Heart left ventricle (tissue), 16 donors: ENCODE results near the gene TENM3. TPM values are rescaled to one million over a fixed set of nuclear protein-coding genes. Genes with fewer than 3 reads are reported as not detected.

Experiments
- ATAC-seq, 4 donors: fragments of 200-7000 bp; cut with Tn5 transposase; one replicate each; pipeline ENCODE4 v1.9.1; 2020 to 2022; ENCODE audit warnings: moderate library complexity in 4 of 4, mild to moderate bottlenecking in 3 of 4, moderate number of reproducible peaks in 1 of 4
- DNase-seq, 5 donors: peaks; one replicate each; pipeline ENCODE4 v3.0.0-alpha.2; 2020
- H3K27ac ChIP-seq, 12 donors: fragments of 200-600 bp; sonication (generic) in 4 of 12; one replicate each; pipeline versions ENCODE4 v1.5.0 to v1.8.0; 2016 to 2022; ENCODE audit warnings: mild to moderate bottlenecking in 2 of 12
- H3K27me3 ChIP-seq, 9 donors: fragments of 200-600 bp; sonication (generic) in 2 of 9; one replicate each; pipeline versions ENCODE4 v1.5.1 to v1.8.0; 2016 to 2022; ENCODE audit warnings: mild to moderate bottlenecking in 3 of 9
- H3K36me3 ChIP-seq, 9 donors: fragments of 200-600 bp; sonication (generic) in 2 of 9; one replicate each; pipeline versions ENCODE4 v1.5.0 to v1.8.0; 2018 to 2022; ENCODE audit warnings: mild to moderate bottlenecking in 2 of 9
- H3K4me1 ChIP-seq, 12 donors: fragments of 200-600 bp; sonication (generic) in 4 of 12; one replicate each; pipeline versions ENCODE4 v1.5.0 to v1.8.0; 2016 to 2022; ENCODE audit warnings: mild to moderate bottlenecking in 3 of 12
- H3K4me3 ChIP-seq, 12 donors: fragments of 200-600 bp; sonication (generic) in 4 of 12; one replicate each; pipeline versions ENCODE4 v1.5.0 to v1.8.0; 2017 to 2022; ENCODE audit warnings: mild to moderate bottlenecking in 9 of 12, moderate library complexity in 4 of 12
- H3K9me3 ChIP-seq, 12 donors: fragments of 200-600 bp; sonication (generic) in 4 of 12; one replicate each; pipeline versions ENCODE4 v1.5.0 to v1.8.0; 2016 to 2022; ENCODE audit warnings: mild to moderate bottlenecking in 1 of 12
- CTCF ChIP-seq, 12 donors: fragments of 200-600 bp; sonication (generic) in 4 of 12; IDR thresholded peaks; one replicate each; pipeline versions ENCODE4 v1.5.0 to v1.8.0; 2018 to 2022; ENCODE audit warnings: antibody characterized with exemption in 12 of 12, mild to moderate bottlenecking in 5 of 12
- POLR2A ChIP-seq, 2 donors: fragments of 450-650 bp; IDR thresholded peaks; one replicate each; pipeline ENCODE4 v1.6.1; 2017; ENCODE audit warnings: antibody characterized with exemption in 2 of 2, mild to moderate bottlenecking in 2 of 2, moderate library complexity in 2 of 2
- WGBS, 4 donors: extraction: QIAGEN DNeasy Blood & Tissue Kit in 2 of 4; methylation state at CpG; one replicate each; pipeline versions ENCODE4 v1.1.5 to v1.1.7; 2013 to 2018; 5-methylcytosine and 5-hydroxymethylcytosine counted together
- intact Hi-C, 10 donors: fragments of 100-400 bp; cut with DNase I; formaldehyde crosslinking; loops; one replicate each; pipeline versions ENCODE4 v1.11.1 to v1.14.2; 2022
- polyA plus RNA-seq, 2 donors: library from polyadenylated mRNA; stranded (reverse); fragments of 200-250 nt; gene quantifications; one replicate each; pipeline ENCODE4 v1.2.3, GENCODE V29; 2013
- total RNA-seq, 9 donors: library from RNA; depleted of rRNA in 2 of 9; stranded (reverse); fragments of >200 nt in 2 of 9; fragmentation: NEBNext Ultra II Directional in 3 of 9; extraction: Animal tissue kit (Norgen Biotek cat#: 25700) in 3 of 9; gene quantifications; one replicate each; pipeline versions ENCODE4 v1.1.0 to v1.2.4, GENCODE V29; 2016 to 2023
- donor health status: ischemic (EF 13 %, LVEDD 7.1; RV severe dilation, severe dysfunction).
- donor health status: healthy with polysubstance abuse.
- donor health status: DM: no; HTN: yes; CAD: no.
- donor health status: DM: no; HTN: no; CAD: no.
- donor health status: ischemic (EF 25% LVEDD 6.9; RV normal size, moderate dysfunction).
- donor health status: ischemic (EF 25% LVEDD 5.7; RV mildly dilated, moderate dysfunction).
- donor health status: healthy.
- donor health status: DM: yes; HTN: yes; CAD: no.
- donor health status: ischemic (EF 35%, LVEDD 5.7; RV mildly dilated, moderate dysfunction).
- donor health status: nonischemic (EF 11% LVEDD 7.7; RV severe dilation, severe dysfunction).
- donor health status: DM: yes; HTN: yes; CAD: no.
- donor health status: PGD.
- donor health status: ischemic (EF 29% LVEDD 5.4; RV normal size, mild dysfunction).
- donor health status: nonischemic (EF 23%, LVEDD 6.1; RV moderate dilation, normal function).

Gene TENM3
- total and polyA plus RNA-seq, 11 donors: 0.19 to 10.3 (median 2.5) TPM

- intact Hi-C loops: no loop called here
- H3K4me1 ChIP-seq: no peaks in the 10 kb centered on the region
- no peaks in the 10 kb centered on the region for H3K27me3 ChIP-seq
- H3K36me3 ChIP-seq: no peaks in the 10 kb centered on the region
- H3K27ac ChIP-seq: no peak overlapping the region
- no peaks in the 10 kb centered on the region for H3K9me3 ChIP-seq
- ATAC-seq (no peak), DNase-seq (no peak)
- no peak overlapping the region for H3K4me3 ChIP-seq
- TF ChIP-seq CTCF (IDR thresholded peaks at IDR 0.05): no peak
- no peak for TF ChIP-seq POLR2A (IDR thresholded peaks at IDR 0.05)
- 66 to 74% (median 71%) methylated on average over 5 of the region's 5 CpGs for whole genome bisulfite sequencing, 4 donors
Observed at GRCh38 chr4:182549356-182549755, 306.2 kb downstream of the TENM3 start.

- DNase-seq (no peak), ATAC-seq (no peak)
- H3K4me3 ChIP-seq: no peak overlapping the region
- intact Hi-C loops: no loop called here
- H3K27me3 ChIP-seq: no peaks in the 10 kb centered on the region
- WGBS, 4 donors: 77 to 91% (median 86%) methylated on average over 9 of the region's 9 CpGs
- TF ChIP-seq POLR2A (IDR thresholded peaks at IDR 0.05) (no peak), CTCF (IDR thresholded peaks at IDR 0.05) (no peak)
- H3K9me3 ChIP-seq: no peaks in the 10 kb centered on the region
- H3K36me3 ChIP-seq: no peaks in the 10 kb centered on the region
- H3K4me1 ChIP-seq: no peaks in the 10 kb centered on the region
- no peak overlapping the region for H3K27ac ChIP-seq
Observed at GRCh38 chr4:182552948-182553347, 309.7 kb downstream of the TENM3 start.

- Histone ChIP-seq H3K36me3 (no peaks in the 10 kb centered on the region), H3K27me3 (no peaks in the 10 kb centered on the region), H3K4me1 (no peaks in the 10 kb centered on the region), H3K4me3 (peak overlapping the region in 3 of 12 donors; percentile 1 to 32 (median 30)), H3K27ac (no peak overlapping the region), H3K9me3 (no peaks in the 10 kb centered on the region)
- intact Hi-C loops: no loop called here
- TF ChIP-seq POLR2A (IDR thresholded peaks at IDR 0.05): no peak
- TF ChIP-seq CTCF (IDR thresholded peaks at IDR 0.05): no peak
- DNase-seq: no peak
- no peak for ATAC-seq
- WGBS, 4 donors: 37 to 43% (median 40%) methylated on average over 6 of the region's 6 CpGs
Observed at GRCh38 chr4:182553653-182554052, 310.5 kb downstream of the TENM3 start.

GRCh38 chr4:182554736-182555135, 311.5 kb downstream of the TENM3 start:
- ATAC-seq: no peak
- H3K36me3 ChIP-seq: no peaks in the 10 kb centered on the region
- TF ChIP-seq CTCF (IDR thresholded peaks at IDR 0.05) (no peak), POLR2A (IDR thresholded peaks at IDR 0.05) (no peak)
- WGBS, 4 donors: 68 to 78% (median 75%) methylated on average over 7 of the region's 7 CpGs
- DNase-seq: no peak
- H3K27me3 ChIP-seq: no peaks in the 10 kb centered on the region
- no peaks in the 10 kb centered on the region for H3K4me1 ChIP-seq
- intact Hi-C loops: no loop called here
- H3K27ac ChIP-seq: no peak overlapping the region
- H3K9me3 ChIP-seq: no peaks in the 10 kb centered on the region
- H3K4me3 ChIP-seq: peak overlapping the region in 2 of 12 donors; percentile 30 to 32
